GM12878 (cell line): Measurements from ENCODE around the gene LARP1B. TPM values are rescaled to one million over a fixed set of nuclear protein-coding genes. Genes with fewer than 3 reads are reported as not detected.

Experiments
- ATAC-seq: fragments of 200-7000 bp; cut with Tn5 transposase; 3 replicates; pipeline ENCODE4 v1.9.1; 2020; ENCODE audit warnings: mild to moderate bottlenecking, moderate library complexity
- BruUV-seq: library from RNA; stranded (reverse); fragments of 400-500 nt; replicated peaks from 2 replicates; lab custom pipeline; 2021; lab: Mats Ljungman, UMichigan
- CTCF ChIA-PET: fragments of 300-600 bp; sonication (Branson Sonifier 250); formaldehyde crosslinking; extraction: SDS; loops from one replicate; lab custom pipeline; 2021; ENCODE audit warnings: inconsistent platforms; lab: Yijun Ruan, JAX
- POLR2A ChIA-PET: fragments of 350-600 bp; formaldehyde crosslinking; extraction: SDS; loops from one replicate; lab custom pipeline; 2021; ENCODE audit warnings: inconsistent platforms; lab: Charles Lee
- RAD21 ChIA-PET: fragments of 300-600 bp; sonication (Branson Sonifier 250); formaldehyde crosslinking; loops from one replicate; lab custom pipeline; 2023; ENCODE audit warnings: antibody characterized with exemption; ENCODE audit not compliant: unreplicated experiment; lab: Charles Lee
- SMC1A ChIA-PET: fragments of 300-600 bp; sonication (Branson Sonifier 250); formaldehyde crosslinking; loops from one replicate; lab custom pipeline; 2023; ENCODE audit not compliant: unreplicated experiment, uncharacterized antibody; lab: Charles Lee
- DNase-seq: peaks from one replicate; pipeline ENCODE4 v3.0.0-alpha.2; 2011; ENCODE audit warnings: low read depth, low spot score
- FAIRE-seq: peaks from 3 replicates; lab custom pipeline; 2011; peaks lifted over from hg19 to GRCh38; lab: Jason Lieb, UNC
- H2AFZ ChIP-seq: 2 replicates; pipeline ENCODE4 v1.6.0; 2011; ENCODE audit warnings: low read depth, low read length, control low read depth; ENCODE audit not compliant: control insufficient read depth
- H3K27ac ChIP-seq: 2 replicates; pipeline ENCODE4 v1.5.1; 2011; ENCODE audit warnings: control low read depth; ENCODE audit not compliant: control insufficient read depth, insufficient read depth
- H3K27me3 ChIP-seq, 2 experiments: replicated peaks in 1 of 2; 2 replicates each; pipeline versions ENCODE4 v1.6.0 to v1.6.1; 2011; ENCODE audit warnings: low read length in 1 of 2; ENCODE audit not compliant: control insufficient read depth in 2 of 2, insufficient read depth in 2 of 2
- H3K36me3 ChIP-seq, 2 experiments: 2 replicates each; pipeline ENCODE4 v1.5.1; 2011; ENCODE audit warnings: low read length in 1 of 2; ENCODE audit not compliant: control insufficient read depth in 2 of 2, insufficient read depth in 2 of 2
- H3K4me1 ChIP-seq: 2 replicates; pipeline ENCODE4 v1.6.1; 2011; ENCODE audit warnings: mild to moderate bottlenecking, low read length, moderate library complexity, mixed read lengths; ENCODE audit not compliant: control insufficient read depth, insufficient read depth
- H3K4me2 ChIP-seq: 2 replicates; pipeline ENCODE4 v1.6.0; 2011; ENCODE audit warnings: control low read depth; ENCODE audit not compliant: control insufficient read depth, insufficient read depth
- H3K4me3 ChIP-seq: fragments of 200-600 bp; sonication (generic); 2 replicates; pipeline ENCODE4 v1.5.1; 2016
- H3K79me2 ChIP-seq: 2 replicates; pipeline ENCODE4 v1.6.0; 2011; ENCODE audit warnings: low read length; ENCODE audit not compliant: control insufficient read depth, insufficient read depth
- H3K9ac ChIP-seq: 2 replicates; pipeline ENCODE4 v1.8.0; 2011; ENCODE audit warnings: low read length, control low read depth, mixed read lengths; ENCODE audit not compliant: control insufficient read depth, insufficient read depth
- H3K9me3 ChIP-seq: replicated peaks from 3 replicates; pipeline ENCODE4 v1.5.1; 2011; ENCODE audit warnings: mild to moderate bottlenecking, low read length; ENCODE audit not compliant: control insufficient read depth, insufficient read depth
- H4K20me1 ChIP-seq: 2 replicates; pipeline ENCODE4 v1.6.0; 2011; ENCODE audit not compliant: control insufficient read depth, insufficient read depth
- BCL3 ChIP-seq: IDR thresholded peaks from 2 replicates; pipeline ENCODE4 v1.6.1; 2011; ENCODE audit warnings: borderline replicate concordance, low read depth, mild to moderate bottlenecking, moderate library complexity, low read length; ENCODE audit not compliant: insufficient read depth, poor library complexity, severe bottlenecking
- CHD1 ChIP-seq: IDR thresholded peaks from 2 replicates; pipeline ENCODE4 v1.6.1; 2012; ENCODE audit warnings: low read depth, low read length, improper control_type of control experiment
- CHD2 ChIP-seq: IDR thresholded peaks from 2 replicates; pipeline ENCODE4 v1.6.1; 2011; ENCODE audit warnings: low read depth, low read length, improper control_type of control experiment, borderline replicate concordance
- ETV6 ChIP-seq, 2 experiments: fragments of 450-650 bp in 1 of 2; IDR thresholded peaks in 1 of 2; conservative IDR thresholded peaks in 1 of 2; 2 replicates each; pipeline ENCODE4 v1.6.1; 2014; ENCODE audit warnings: antibody characterized with exemption in 1 of 2, borderline replicate concordance in 1 of 2, low read depth in 1 of 2, mild to moderate bottlenecking in 1 of 2, moderate library complexity in 1 of 2
- FOS ChIP-seq: IDR thresholded peaks from 3 replicates; pipeline ENCODE4 v1.6.1; 2011; ENCODE audit warnings: borderline replicate concordance; ENCODE audit not compliant: insufficient read length; ENCODE audit errors: extremely low read depth
- HDAC6 ChIP-seq: fragments of 200-600 bp; sonication (generic); IDR thresholded peaks from one replicate; pipeline ENCODE4 v1.8.0; 2017; ENCODE audit warnings: antibody characterized with exemption; ENCODE audit not compliant: unreplicated experiment
- IKZF1 ChIP-seq: fragments of 450-650 bp; conservative IDR thresholded peaks from 2 replicates; pipeline ENCODE4 v1.6.1; 2017; ENCODE audit warnings: antibody characterized with exemption, mild to moderate bottlenecking
- MEF2A ChIP-seq: IDR thresholded peaks from 2 replicates; pipeline ENCODE4 v1.6.1; 2011; ENCODE audit warnings: low read depth, mild to moderate bottlenecking, low read length, moderate library complexity; ENCODE audit not compliant: insufficient read depth
- PAX8 ChIP-seq: fragments of 450-650 bp; IDR thresholded peaks from 2 replicates; pipeline ENCODE4 v1.6.1; 2017; ENCODE audit warnings: mild to moderate bottlenecking, moderate library complexity
- PML ChIP-seq: IDR thresholded peaks from 2 replicates; pipeline ENCODE4 v1.6.1; 2012; ENCODE audit warnings: low read length, inconsistent platforms
- POU2F2 ChIP-seq: IDR thresholded peaks from 3 replicates; pipeline ENCODE4 v1.6.1; 2011; ENCODE audit warnings: low read depth, mild to moderate bottlenecking, low read length, borderline replicate concordance
- SIN3A ChIP-seq: IDR thresholded peaks from 2 replicates; pipeline ENCODE4 v1.6.1; 2012; ENCODE audit warnings: low read depth, low read length, improper control_type of control experiment
- SMAD5 ChIP-seq: IDR thresholded peaks from 2 replicates; pipeline ENCODE4 v1.6.1; 2016; ENCODE audit warnings: antibody characterized with exemption, low read depth
- SMARCA5 ChIP-seq: fragments of 450-650 bp; IDR thresholded peaks from 2 replicates; pipeline ENCODE4 v1.6.1; 2017; ENCODE audit warnings: mild to moderate bottlenecking
- SP1 ChIP-seq: IDR thresholded peaks from one replicate; pipeline ENCODE4 v1.6.1; 2011; ENCODE audit warnings: low read depth, low read length
- SUPT20H ChIP-seq: IDR thresholded peaks from 2 replicates; pipeline ENCODE4 v1.6.1; 2011; ENCODE audit warnings: low read depth, mild to moderate bottlenecking, low read length, moderate library complexity, borderline replicate concordance; ENCODE audit not compliant: control insufficient read depth
- SUZ12 ChIP-seq: fragments of 200-600 bp; sonication (generic); IDR thresholded peaks from one replicate; pipeline ENCODE4 v1.6.1; 2018; ENCODE audit warnings: antibody characterized with exemption, mild to moderate bottlenecking; ENCODE audit not compliant: unreplicated experiment
- TARDBP ChIP-seq: IDR thresholded peaks from 2 replicates; pipeline ENCODE4 v1.6.1; 2016; ENCODE audit warnings: borderline replicate concordance
- ZNF24 ChIP-seq: fragments of 450-650 bp; IDR thresholded peaks from 2 replicates; pipeline ENCODE4 v1.6.1; 2017; ENCODE audit warnings: antibody characterized with exemption, mild to moderate bottlenecking
- ZNF622 ChIP-seq: fragments of 450-650 bp; IDR thresholded peaks from 2 replicates; pipeline ENCODE4 v1.6.1; 2017; ENCODE audit warnings: mild to moderate bottlenecking, inconsistent platforms
- WGBS: methylation state at CpG from one replicate; pipeline ENCODE4 v1.1.6; 2016; ENCODE audit warnings: low lambda C conversion rate; ENCODE audit not compliant: insufficient replicate concordance, insufficient coverage; ENCODE audit errors: missing lambda C conversion rate; 5-methylcytosine and 5-hydroxymethylcytosine counted together
- in situ Hi-C: fragments of 300-500 bp; cut with MboI; formaldehyde crosslinking; loops from 9 replicates; pipeline ENCODE4 v1.14.3; 2018; ENCODE audit warnings: mixed read lengths
- intact Hi-C: fragments of 100-400 bp; cut with micrococcal nuclease; formaldehyde crosslinking; loops from one replicate; pipeline ENCODE4 v1.14.2; 2022; ENCODE audit not compliant: unreplicated experiment
- polyA plus RNA-seq, 11 experiments: library from polyadenylated mRNA; depleted of rRNA in 4 of 11; unstranded in 6 of 11; stranded (reverse) in 5 of 11; fragments of >200 nt; fragmentation: Nextera tagmentation in 4 of 11; fragmentation: Illumina TruSeq in 1 of 11; extraction: Ambion mirVana in 4 of 11; extraction: Trizol in 1 of 11; gene quantifications; 1 replicate in 1 of 11; 2 replicates in 10 of 11; pipeline versions ENCODE4 v1.2.1 to v1.2.3, GENCODE V29; 2011 to 2016; ENCODE audit warnings: inconsistent platforms in 2 of 11, missing spikeins in 2 of 11, low read depth in 1 of 11
- total RNA-seq, 4 experiments: library from RNA; depleted of rRNA in 3 of 4; stranded (reverse); fragments of >200 nt in 3 of 4; fragmentation: Illumina TruSeq in 1 of 4; extraction: Trizol in 1 of 4; gene quantifications; 2 replicates each; pipeline versions ENCODE4 v1.2.1 to v1.2.3, GENCODE V29; 2013 to 2021

Gene LARP1B
- total and polyA plus RNA-seq, 10 of the 15 experiments (the other 5 are each of a cell fraction or from before 2014, with no cell fraction given), result 9.2 to 30.9 (median 14.7) TPM

DNA sequence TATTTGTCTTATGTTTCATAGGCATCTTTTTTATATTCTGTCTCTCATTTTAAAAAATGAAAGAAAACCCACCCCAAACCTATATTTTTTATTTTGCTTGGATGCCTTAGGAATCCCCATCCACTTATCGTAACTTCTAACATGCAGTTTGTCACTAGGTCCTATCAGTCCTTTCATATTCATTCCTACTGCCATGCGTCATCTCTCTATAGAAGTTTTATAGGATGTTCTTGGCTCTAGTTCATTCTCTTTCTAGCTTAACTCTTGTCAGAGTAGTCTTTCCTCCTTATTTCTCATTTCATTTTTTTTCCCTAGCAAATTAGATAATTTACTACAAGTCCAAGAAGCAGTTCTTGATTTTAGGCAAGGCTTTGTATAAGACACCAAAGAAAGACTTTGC is 92.7 kb downstream of the LARP1B start:
- no peaks in the 10 kb centered on the region for H3K4me1 ChIP-seq
- no peak overlapping the region for H3K9ac ChIP-seq
- no peak overlapping the region for H3K27ac ChIP-seq
- no peak overlapping the region for H3K4me3 ChIP-seq
- H4K20me1 ChIP-seq, result no peaks in the 10 kb centered on the region
- H3K27me3 ChIP-seq, result no peaks in the 10 kb centered on the region
- RAD21 ChIA-PET, result no interaction called here
- no peak overlapping the region for H2AFZ ChIP-seq
- 100% methylated on average over 2 of the region's 2 CpGs for WGBS
- no peaks in the 10 kb centered on the region; the same call in 2 of the 3 replicates for H3K9me3 ChIP-seq
- TF ChIP-seq IKZF1 (no peak), ZNF24 (no peak), ETV6 (conservative IDR thresholded peaks at IDR 0.05 in 1 of 2, IDR thresholded peaks at IDR 0.05 in 1 of 2; ENCODE audit: borderline replicate concordance in 1 of 2, low read depth in 1 of 2) (no peak), MEF2A (no peak), POU2F2 (no peak), SUPT20H (no peak), FOS (no peak), PML (no peak), SUZ12 (no peak), HDAC6 (no peak), SMARCA5 (no peak), SMAD5 (no peak), CHD1 (no peak), TARDBP (no peak), SIN3A (no peak), SP1 (no peak), CHD2 (no peak), ZNF622 (no peak), BCL3 (no peak), PAX8 (no peak)
- in situ Hi-C loops, result no loop called here
- POLR2A ChIA-PET, result no interaction called here
- no peaks in the 10 kb centered on the region for H3K79me2 ChIP-seq
- DNase-seq (no peak), ATAC-seq (no peak), FAIRE-seq (peak; percentile 27)
- no peak overlapping the region for H3K4me2 ChIP-seq
- no peaks in the 10 kb centered on the region; a peak in 1 of 4 replicates for H3K36me3 ChIP-seq
- CTCF ChIA-PET, result no interaction called here
- intact Hi-C loops, result no loop called here
- SMC1A ChIA-PET, result no interaction called here
- no TSS peak for BruUV-seq
